T-helper 17 cell (primary cell): ENCODE measurements around the gene KRT9. TPM values are rescaled to one million over a fixed set of nuclear protein-coding genes. Genes with fewer than 3 reads are reported as not detected.

Experiments
- ATAC-seq: fragments of 150-1000 bp; cut with Tn5 transposase; 2 replicates; pipeline ENCODE4 v1.10.0; 2021; ENCODE audit warnings: mild to moderate bottlenecking, moderate library complexity
- DNase-seq, 3 donors: peaks; one replicate each; pipeline versions ENCODE4 v3.0.0 to v3.0.0-alpha.2; 2020 to 2021
- H3K9me3 ChIP-seq: one replicate; pipeline ENCODE4 v1.7.0; 2013; ENCODE audit warnings: low read length, mild to moderate bottlenecking; ENCODE audit not compliant: control insufficient read depth, poor library complexity, severe bottlenecking
- H3K27ac Mint-ChIP-seq: one replicate; pipeline ENCODE4 v1.8.0; 2022; ENCODE audit warnings: mild to moderate bottlenecking, moderate library complexity, mixed read lengths
- H3K27me3 Mint-ChIP-seq: one replicate; pipeline ENCODE4 v1.8.0; 2022; ENCODE audit warnings: mixed read lengths
- H3K36me3 Mint-ChIP-seq: one replicate; pipeline ENCODE4 v1.8.0; 2022; ENCODE audit warnings: low read depth, mixed read lengths
- H3K4me1 Mint-ChIP-seq: one replicate; pipeline ENCODE4 v1.8.0; 2022; ENCODE audit warnings: mild to moderate bottlenecking, mixed read lengths
- H3K4me3 Mint-ChIP-seq: one replicate; pipeline ENCODE4 v1.8.0; 2022; ENCODE audit warnings: mild to moderate bottlenecking, moderate library complexity, mixed read lengths
- total RNA-seq, 4 donors: library from RNA in 2 of 4; stranded (reverse) in 2 of 4; gene quantifications; one replicate each; pipeline ENCODE4 v1.2.3 and lab custom pipeline; 2022 to 2026

Gene KRT9
- total RNA-seq, 2 donors from 2014 or later, result not detected

- peaks cover 7% of the 10 kb centered on the region for H3K4me1 Mint-ChIP-seq
- peaks cover 74% of the 10 kb centered on the region for H3K27me3 Mint-ChIP-seq
Observed at GRCh38 chr17:41533613-41534012, 38.2 kb downstream of the KRT9 start.

GRCh38 chr17:41532947-41533570 lies 38.8 kb downstream of the KRT9 start:
- peaks cover 3% of the 10 kb centered on the region for H3K9me3 ChIP-seq
- no peak overlapping the region for H3K4me3 Mint-ChIP-seq
- peaks cover 2% of the 10 kb centered on the region for H3K36me3 Mint-ChIP-seq
- peaks cover 7% of the 10 kb centered on the region for H3K4me1 Mint-ChIP-seq
- H3K27ac Mint-ChIP-seq, result no peak overlapping the region
- no peak for DNase-seq
- ATAC-seq, result no peak
- peaks cover 76% of the 10 kb centered on the region for H3K27me3 Mint-ChIP-seq

More at GRCh38 chr17:41533613-41534012, 38.2 kb downstream of the KRT9 start:
- peaks cover 3% of the 10 kb centered on the region for H3K9me3 ChIP-seq
- Mint-ChIP-seq H3K27ac (no peak overlapping the region), H3K36me3 (no peaks in the 10 kb centered on the region), H3K4me3 (no peak overlapping the region)
- ATAC-seq (no peak), DNase-seq (no peak)

GRCh38 chr17:41531993-41532392 lies 39.9 kb downstream of the KRT9 start:
- ATAC-seq, result no peak
- H3K9me3 ChIP-seq, result peaks cover 3% of the 10 kb centered on the region
- peaks cover 2% of the 10 kb centered on the region for H3K36me3 Mint-ChIP-seq
- no peak overlapping the region for H3K4me3 Mint-ChIP-seq
- H3K4me1 Mint-ChIP-seq, result peaks cover 8% of the 10 kb centered on the region
- DNase-seq, result no peak
- H3K27ac Mint-ChIP-seq, result no peak overlapping the region
- peaks cover 74% of the 10 kb centered on the region for H3K27me3 Mint-ChIP-seq

GRCh38 chr17:41530062-41531048 lies 41.5 kb downstream of the KRT9 start:
- peaks cover 74% of the 10 kb centered on the region for H3K27me3 Mint-ChIP-seq
- no peak for ATAC-seq
- H3K4me1 Mint-ChIP-seq, result peaks cover 9% of the 10 kb centered on the region
- peaks cover 3% of the 10 kb centered on the region for H3K9me3 ChIP-seq
- no peak overlapping the region for H3K27ac Mint-ChIP-seq
- peaks cover 2% of the 10 kb centered on the region for H3K36me3 Mint-ChIP-seq
- H3K4me3 Mint-ChIP-seq, result no peak overlapping the region
- DNase-seq, result no peak

- ATAC-seq (no peak), DNase-seq (no peak)
- Mint-ChIP-seq H3K4me3 (peak overlapping the region; percentile 52), H3K27me3 (peaks cover 66% of the 10 kb centered on the region), H3K36me3 (peaks cover 2% of the 10 kb centered on the region), H3K4me1 (peaks cover 9% of the 10 kb centered on the region), H3K27ac (no peak overlapping the region)
- H3K9me3 ChIP-seq, result peaks cover 3% of the 10 kb centered on the region
Observed at GRCh38 chr17:41529491-41529915, 42.4 kb downstream of the KRT9 start.

- peak overlapping the region; percentile 52 for H3K4me3 Mint-ChIP-seq
Observed at GRCh38 chr17:41528959-41529353, 42.9 kb downstream of the KRT9 start.

GRCh38 chr17:41527063-41528023 lies 44.5 kb downstream of the KRT9 start:
- no peak overlapping the region for H3K27ac Mint-ChIP-seq
- H3K9me3 ChIP-seq, result no peaks in the 10 kb centered on the region
- peaks cover 58% of the 10 kb centered on the region for H3K27me3 Mint-ChIP-seq
- peaks cover 2% of the 10 kb centered on the region for H3K36me3 Mint-ChIP-seq
- peak overlapping the region; percentile 80 for H3K4me3 Mint-ChIP-seq
- DNase-seq (no peak), ATAC-seq (no peak)
- peaks cover 9% of the 10 kb centered on the region for H3K4me1 Mint-ChIP-seq

More at GRCh38 chr17:41528959-41529353, 42.9 kb downstream of the KRT9 start:
- no peak for ATAC-seq
- Mint-ChIP-seq H3K27me3 (peaks cover 66% of the 10 kb centered on the region), H3K36me3 (peaks cover 2% of the 10 kb centered on the region), H3K4me1 (peaks cover 9% of the 10 kb centered on the region), H3K27ac (peak overlapping the region; percentile 39)
- H3K9me3 ChIP-seq, result peaks cover 3% of the 10 kb centered on the region
- no peak for DNase-seq

GRCh38 chr17:41524261-41524660 lies 47.6 kb downstream of the KRT9 start:
- H3K27ac Mint-ChIP-seq, result no peak overlapping the region
- H3K4me1 Mint-ChIP-seq, result peaks cover 9% of the 10 kb centered on the region
- H3K9me3 ChIP-seq, result no peaks in the 10 kb centered on the region
- ATAC-seq, result no peak
- peaks cover 33% of the 10 kb centered on the region for H3K27me3 Mint-ChIP-seq
- H3K4me3 Mint-ChIP-seq, result no peak overlapping the region
- peaks cover 2% of the 10 kb centered on the region for H3K36me3 Mint-ChIP-seq
- no peak for DNase-seq

GRCh38 chr17:41523787-41524186 lies 48.1 kb downstream of the KRT9 start:
- Mint-ChIP-seq H3K27ac (no peak overlapping the region), H3K36me3 (peaks cover 2% of the 10 kb centered on the region), H3K27me3 (peaks cover 29% of the 10 kb centered on the region), H3K4me3 (no peak overlapping the region), H3K4me1 (peaks cover 6% of the 10 kb centered on the region)
- DNase-seq, result no peak
- H3K9me3 ChIP-seq, result no peaks in the 10 kb centered on the region
- no peak for ATAC-seq

- H3K27ac Mint-ChIP-seq, result no peak overlapping the region
- H3K4me3 Mint-ChIP-seq, result no peak overlapping the region
- no peaks in the 10 kb centered on the region for H3K9me3 ChIP-seq
- H3K4me1 Mint-ChIP-seq, result peaks cover 5% of the 10 kb centered on the region
- ATAC-seq (no peak), DNase-seq (no peak)
- peaks cover 23% of the 10 kb centered on the region for H3K27me3 Mint-ChIP-seq
- H3K36me3 Mint-ChIP-seq, result no peaks in the 10 kb centered on the region
Observed at GRCh38 chr17:41523225-41523593, 48.6 kb downstream of the KRT9 start.

- Mint-ChIP-seq H3K27ac (no peak overlapping the region), H3K27me3 (peaks cover 22% of the 10 kb centered on the region), H3K4me1 (peaks cover 3% of the 10 kb centered on the region), H3K36me3 (no peaks in the 10 kb centered on the region), H3K4me3 (no peak overlapping the region)
- ATAC-seq, result no peak
- H3K9me3 ChIP-seq, result no peaks in the 10 kb centered on the region
- DNase-seq, result no peak
Observed at GRCh38 chr17:41522301-41523224, 49.3 kb downstream of the KRT9 start.
